Esophagus squamous epithelium (tissue), 4 donors: ENCODE data around the gene JUNB.

Experiments used
- POLR2A ChIP-seq, 4 donors: fragments of 450-650 bp; IDR thresholded peaks; one replicate each; pipeline ENCODE4 v1.6.1; 2017; ENCODE audit warnings: antibody characterized with exemption in 4 of 4, mild to moderate bottlenecking in 4 of 4, moderate library complexity in 3 of 4
- TF ChIP-seq, protein P1 (sequence below), 6 experiments: fragments of 450-650 bp in 4 of 6; fragments of 200-600 bp in 2 of 6; sonication (generic) in 2 of 6; IDR thresholded peaks; one replicate each; pipeline ENCODE4 v1.5.1; 2016 to 2019; ENCODE audit warnings: antibody characterized with exemption in 6 of 6, mild to moderate bottlenecking in 4 of 6, moderate library complexity in 4 of 6

DNA sequence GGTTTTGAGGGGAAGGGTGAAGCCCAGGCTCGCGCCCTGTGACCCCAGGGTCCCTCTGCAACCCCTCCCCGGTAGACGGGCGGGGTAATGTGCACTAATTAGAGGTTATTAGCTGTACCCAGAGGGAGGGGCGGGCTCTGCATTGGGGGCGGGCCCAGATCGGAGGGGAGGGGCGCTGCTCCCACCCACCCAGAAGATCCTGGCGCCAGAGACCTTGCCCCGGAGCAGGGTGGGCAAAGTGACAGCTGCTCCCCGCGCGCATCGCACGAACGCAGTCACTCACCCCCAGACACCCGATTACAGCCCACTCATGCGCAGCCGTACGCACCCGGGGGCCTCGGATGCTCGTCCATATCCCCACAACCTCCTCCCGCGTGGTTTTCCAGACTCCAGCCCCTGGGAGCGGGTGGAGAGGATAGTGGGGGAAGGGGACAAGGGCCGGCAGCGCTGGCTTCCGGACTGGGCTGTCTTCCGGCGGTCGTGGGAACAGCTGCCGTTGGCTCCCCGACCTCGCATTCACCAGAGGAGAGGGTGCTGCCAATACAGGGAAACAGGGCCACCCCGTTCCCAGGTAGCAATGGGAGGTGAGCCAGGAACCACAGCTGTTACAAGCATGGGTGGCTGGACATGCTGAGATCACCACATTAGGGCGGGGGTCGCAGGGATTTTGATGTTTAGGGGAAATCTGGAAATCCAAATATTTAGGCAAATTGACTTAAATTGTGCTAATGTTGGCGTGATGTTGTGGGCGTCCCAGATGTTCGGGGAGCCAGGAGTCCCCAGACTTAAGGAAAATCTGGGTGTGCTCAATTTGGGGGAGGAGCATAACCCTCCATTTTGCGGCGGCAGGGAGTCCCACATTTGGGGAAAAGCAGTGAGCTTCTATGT is 13.0 kb upstream of the JUNB start:
- peak in 2 of 4 donors; percentile 26 to 54 for TF ChIP-seq POLR2A (IDR thresholded peaks at IDR 0.05)
- TF ChIP-seq, protein P1, sequence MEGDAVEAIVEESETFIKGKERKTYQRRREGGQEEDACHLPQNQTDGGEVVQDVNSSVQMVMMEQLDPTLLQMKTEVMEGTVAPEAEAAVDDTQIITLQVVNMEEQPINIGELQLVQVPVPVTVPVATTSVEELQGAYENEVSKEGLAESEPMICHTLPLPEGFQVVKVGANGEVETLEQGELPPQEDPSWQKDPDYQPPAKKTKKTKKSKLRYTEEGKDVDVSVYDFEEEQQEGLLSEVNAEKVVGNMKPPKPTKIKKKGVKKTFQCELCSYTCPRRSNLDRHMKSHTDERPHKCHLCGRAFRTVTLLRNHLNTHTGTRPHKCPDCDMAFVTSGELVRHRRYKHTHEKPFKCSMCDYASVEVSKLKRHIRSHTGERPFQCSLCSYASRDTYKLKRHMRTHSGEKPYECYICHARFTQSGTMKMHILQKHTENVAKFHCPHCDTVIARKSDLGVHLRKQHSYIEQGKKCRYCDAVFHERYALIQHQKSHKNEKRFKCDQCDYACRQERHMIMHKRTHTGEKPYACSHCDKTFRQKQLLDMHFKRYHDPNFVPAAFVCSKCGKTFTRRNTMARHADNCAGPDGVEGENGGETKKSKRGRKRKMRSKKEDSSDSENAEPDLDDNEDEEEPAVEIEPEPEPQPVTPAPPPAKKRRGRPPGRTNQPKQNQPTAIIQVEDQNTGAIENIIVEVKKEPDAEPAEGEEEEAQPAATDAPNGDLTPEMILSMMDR (IDR thresholded peaks at IDR 0.05), result no peak
